Measurements from ENCODE around the gene CCDC85B. TPM values are rescaled to one million over a fixed set of nuclear protein-coding genes. Genes with fewer than 3 reads are reported as not detected.
A peak's percentile ranks its signal among the peaks of the same experiment; 100 is the strongest.

Gene CCDC85B
- total and polyA plus RNA-seq, 2 of the 13 experiments (the other 11 are each of a cell fraction or from before 2014, with no cell fraction given), result 8.2 to 19.5 TPM

GRCh38 chr11:65915821-65916251 lies 25.4 kb downstream of the CCDC85B start (continued):
- TF ChIP-seq ZBTB44 (CRISPR knock-in tag; IDR thresholded peaks at IDR 0.05) (no peak), MAFF (IDR thresholded peaks at IDR 0.05; ENCODE audit: low read depth, low read length) (peak; percentile 42), ZBTB39 (CRISPR knock-in tag; IDR thresholded peaks at IDR 0.05) (no peak), BCL3 (CRISPR knock-in tag; IDR thresholded peaks at IDR 0.05) (no peak), TP53 (CRISPR knock-in tag; conservative IDR thresholded peaks at IDR 0.05) (no peak), SKI (IDR thresholded peaks at IDR 0.05; ENCODE audit: partially characterized antibody) (peak; percentile 42), MIER3 (CRISPR knock-in tag; IDR thresholded peaks at IDR 0.05; ENCODE audit: borderline replicate concordance) (no peak), JUN (CRISPR knock-in tag; IDR thresholded peaks at IDR 0.05) (0 out of 2 replicates have a peak, but pooled peaks have one; percentile 50), PAWR (CRISPR knock-in tag; IDR thresholded peaks at IDR 0.05; ENCODE audit: borderline replicate concordance) (no peak), ZNF496 (CRISPR knock-in tag; IDR thresholded peaks at IDR 0.05; ENCODE audit: insufficient replicate concordance) (no peak), NKX3-1 (CRISPR knock-in tag; IDR thresholded peaks at IDR 0.05) (no peak), ZNF792 (CRISPR knock-in tag; IDR thresholded peaks at IDR 0.05) (no peak), ZNF350 (CRISPR knock-in tag; IDR thresholded peaks at IDR 0.05; ENCODE audit: borderline replicate concordance, low read depth) (0 out of 2 replicates have a peak, but pooled peaks have one; percentile 28), RERE (CRISPR knock-in tag; IDR thresholded peaks at IDR 0.05; ENCODE audit: low read depth) (no peak), ZNF292 (CRISPR knock-in tag; IDR thresholded peaks at IDR 0.05; ENCODE audit: borderline replicate concordance, low read depth) (peak; percentile 23; the same call in 1 of the 2 replicates), EP300 (IDR thresholded peaks at IDR 0.05; ENCODE audit: low read depth in 2 of 2, low read length in 2 of 2) (peak in 1 of 2 experiments; percentile 28; a peak in 1 of 4 replicates), EP300 (CRISPR knock-in tag; IDR thresholded peaks at IDR 0.05; ENCODE audit: borderline replicate concordance) (peak; percentile 41; the same call in 1 of the 2 replicates), NFE2L2 (IDR thresholded peaks at IDR 0.05; ENCODE audit: low read length) (peak; percentile 59), MXI1 (IDR thresholded peaks at IDR 0.05; ENCODE audit: borderline replicate concordance, low read depth, low read length) (peak; percentile 23; the same call in 1 of the 3 replicates), WIZ (CRISPR knock-in tag; IDR thresholded peaks at IDR 0.05) (no peak)

Measured in HepG2 (cell line).